GM18870 (cell line): Measurements from ENCODE around the gene PIP4P1.

Experiments
- ATAC-seq: cut with Tn5 transposase; IDR thresholded peaks from one replicate; pipeline ENCODE4 v1.9.1; 2021; ENCODE audit warnings: moderate library complexity; ENCODE audit not compliant: unreplicated experiment

Gene PIP4P1

GRCh38 chr14:20412411-20412810 is 48.8 kb downstream of the PIP4P1 start:
- ATAC-seq, result peak; percentile 61

- no peak for ATAC-seq
Observed at GRCh38 chr14:20409226-20409625, 52.0 kb downstream of the PIP4P1 start.
